IMR-90 (cell line): ENCODE results near the gene GANC.

Experiments
- CEBPB ChIP-seq: IDR thresholded peaks from 2 replicates; pipeline ENCODE4 v1.6.1; 2012; ENCODE audit warnings: low read depth, low read length, improper control_type of control experiment
- CHD1 ChIP-seq: IDR thresholded peaks from 2 replicates; pipeline ENCODE4 v1.6.1; 2012; ENCODE audit warnings: low read depth, low read length, improper control_type of control experiment
- FOS ChIP-seq: fragments of 150-350 bp; IDR thresholded peaks from 2 replicates; pipeline ENCODE4 v1.6.1; 2016; ENCODE audit warnings: low read depth, low read length
- MAFK ChIP-seq: IDR thresholded peaks from 2 replicates; pipeline ENCODE4 v1.6.1; 2012; ENCODE audit warnings: low read depth, low read length, improper control_type of control experiment
- MAZ ChIP-seq: IDR thresholded peaks from 2 replicates; pipeline ENCODE4 v1.6.1; 2012; ENCODE audit warnings: low read depth, mild to moderate bottlenecking, low read length, improper control_type of control experiment, moderate library complexity, borderline replicate concordance
- MXI1 ChIP-seq: IDR thresholded peaks from 2 replicates; pipeline ENCODE4 v1.6.1; 2012; ENCODE audit warnings: low read depth, mild to moderate bottlenecking, low read length, moderate library complexity, borderline replicate concordance
- POLR2A ChIP-seq: IDR thresholded peaks from 2 replicates; pipeline ENCODE4 v1.6.1; 2012; ENCODE audit warnings: mild to moderate bottlenecking, low read depth, low read length
- RAD21 ChIP-seq: IDR thresholded peaks from 2 replicates; pipeline ENCODE4 v1.6.1; 2012; ENCODE audit warnings: low read length, improper control_type of control experiment
- RCOR1 ChIP-seq: IDR thresholded peaks from 2 replicates; pipeline ENCODE4 v1.6.1; 2012; ENCODE audit warnings: mild to moderate bottlenecking, low read length, improper control_type of control experiment; ENCODE audit not compliant: insufficient replicate concordance
- RFX5 ChIP-seq: IDR thresholded peaks from 2 replicates; pipeline ENCODE4 v1.8.0; 2012; ENCODE audit warnings: low read depth, mild to moderate bottlenecking, low read length, moderate library complexity
- SMC3 ChIP-seq: fragments of 150-350 bp; IDR thresholded peaks from 2 replicates; pipeline ENCODE4 v1.6.1; 2016; ENCODE audit warnings: low read depth, mild to moderate bottlenecking, antibody characterized with exemption, low read length, moderate library complexity
- TF ChIP-seq, protein P1 (sequence below): fragments of 150-350 bp; IDR thresholded peaks from 2 replicates; pipeline ENCODE4 v1.6.1; 2017; ENCODE audit warnings: mild to moderate bottlenecking, antibody characterized with exemption, low read length, low read depth
- TF ChIP-seq, protein P2 (sequence below): conservative IDR thresholded peaks from 2 replicates; pipeline ENCODE4 v1.5.1; 2012; ENCODE audit warnings: mild to moderate bottlenecking, low read depth, low read length, improper control_type of control experiment

DNA sequence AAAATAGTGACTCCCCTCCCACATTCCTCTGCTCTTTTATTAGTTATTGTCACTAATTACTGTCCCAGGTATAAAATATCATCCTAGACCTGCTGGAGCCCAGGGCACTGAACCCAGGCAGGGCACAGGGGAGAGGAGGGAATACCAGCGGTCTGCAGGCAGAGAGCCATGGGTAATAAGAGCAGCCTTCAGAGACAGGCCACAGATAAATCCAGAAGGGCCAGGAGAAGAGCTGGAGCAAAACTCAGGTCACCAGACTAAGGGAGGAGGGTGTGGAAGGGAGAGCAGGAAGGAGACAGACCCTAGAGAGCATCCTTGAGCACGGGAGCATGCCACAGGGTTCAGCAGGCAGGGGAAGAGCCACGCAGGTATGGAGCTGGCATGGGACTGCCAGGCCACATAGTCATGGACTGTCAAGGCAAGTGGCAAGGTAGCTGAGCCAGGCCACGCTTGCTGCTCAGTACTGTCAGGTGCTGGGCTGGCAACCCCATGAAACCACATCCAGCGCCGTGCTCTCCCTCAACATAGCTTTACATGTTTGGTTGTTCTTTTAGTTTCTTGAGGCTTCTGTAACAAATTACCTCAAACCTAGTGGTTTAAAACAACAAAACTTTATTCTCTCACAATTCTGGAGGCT lies 70.7 kb downstream of the GANC start:
- TF ChIP-seq POLR2A (no peak), MXI1 (no peak), SMC3 (no peak), CHD1 (no peak), RAD21 (no peak), MAFK (no peak), RFX5 (no peak), CEBPB (no peak), FOS (no peak), MAZ (no peak), RCOR1 (no peak)
- TF ChIP-seq, protein P1, sequence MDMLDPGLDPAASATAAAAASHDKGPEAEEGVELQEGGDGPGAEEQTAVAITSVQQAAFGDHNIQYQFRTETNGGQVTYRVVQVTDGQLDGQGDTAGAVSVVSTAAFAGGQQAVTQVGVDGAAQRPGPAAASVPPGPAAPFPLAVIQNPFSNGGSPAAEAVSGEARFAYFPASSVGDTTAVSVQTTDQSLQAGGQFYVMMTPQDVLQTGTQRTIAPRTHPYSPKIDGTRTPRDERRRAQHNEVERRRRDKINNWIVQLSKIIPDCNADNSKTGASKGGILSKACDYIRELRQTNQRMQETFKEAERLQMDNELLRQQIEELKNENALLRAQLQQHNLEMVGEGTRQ = no peak
- TF ChIP-seq, protein P2, sequence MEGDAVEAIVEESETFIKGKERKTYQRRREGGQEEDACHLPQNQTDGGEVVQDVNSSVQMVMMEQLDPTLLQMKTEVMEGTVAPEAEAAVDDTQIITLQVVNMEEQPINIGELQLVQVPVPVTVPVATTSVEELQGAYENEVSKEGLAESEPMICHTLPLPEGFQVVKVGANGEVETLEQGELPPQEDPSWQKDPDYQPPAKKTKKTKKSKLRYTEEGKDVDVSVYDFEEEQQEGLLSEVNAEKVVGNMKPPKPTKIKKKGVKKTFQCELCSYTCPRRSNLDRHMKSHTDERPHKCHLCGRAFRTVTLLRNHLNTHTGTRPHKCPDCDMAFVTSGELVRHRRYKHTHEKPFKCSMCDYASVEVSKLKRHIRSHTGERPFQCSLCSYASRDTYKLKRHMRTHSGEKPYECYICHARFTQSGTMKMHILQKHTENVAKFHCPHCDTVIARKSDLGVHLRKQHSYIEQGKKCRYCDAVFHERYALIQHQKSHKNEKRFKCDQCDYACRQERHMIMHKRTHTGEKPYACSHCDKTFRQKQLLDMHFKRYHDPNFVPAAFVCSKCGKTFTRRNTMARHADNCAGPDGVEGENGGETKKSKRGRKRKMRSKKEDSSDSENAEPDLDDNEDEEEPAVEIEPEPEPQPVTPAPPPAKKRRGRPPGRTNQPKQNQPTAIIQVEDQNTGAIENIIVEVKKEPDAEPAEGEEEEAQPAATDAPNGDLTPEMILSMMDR = no peak
